ENCODE results near the gene IPO4. TPM values are rescaled to one million over a fixed set of nuclear protein-coding genes. Genes with fewer than 3 reads are reported as not detected.
A peak's percentile ranks its signal among the peaks of the same experiment; 100 is the strongest.

IPO4 gene
- total and polyA plus RNA-seq, 10 of the 15 experiments (the other 5 are each of a cell fraction or from before 2014, with no cell fraction given): 7.8 to 139 (median 37.6) TPM

- TF ChIP-seq MEF2A (IDR thresholded peaks at IDR 0.05; ENCODE audit: insufficient read depth, low read depth, low read length) (no peak), CREB1 (IDR thresholded peaks at IDR 0.05; ENCODE audit: low read depth) (no peak), POLR2AphosphoS5 (IDR thresholded peaks at IDR 0.05; ENCODE audit: low read length) (no peak), SIX5 (IDR thresholded peaks at IDR 0.05; ENCODE audit: low read depth, low read length, severe bottlenecking) (no peak), JUND (IDR thresholded peaks at IDR 0.05; ENCODE audit: low read depth, low read length) (no peak), SUZ12 (IDR thresholded peaks at IDR 0.05; ENCODE audit: unreplicated experiment) (no peak), SMC3 (IDR thresholded peaks at IDR 0.05; ENCODE audit: borderline replicate concordance, low read length) (no peak), ZNF384 (IDR thresholded peaks at IDR 0.05; ENCODE audit: borderline replicate concordance, low read depth, low read length) (no peak), NFYA (IDR thresholded peaks at IDR 0.05; ENCODE audit: borderline replicate concordance, low read depth, low read length) (no peak), SMAD1 (IDR thresholded peaks at IDR 0.05; ENCODE audit: low read depth, partially characterized antibody) (no peak), GABPA (IDR thresholded peaks at IDR 0.05; ENCODE audit: low read depth) (peak; percentile 88), TARDBP (IDR thresholded peaks at IDR 0.05; ENCODE audit: borderline replicate concordance) (no peak), RCOR1 (conservative IDR thresholded peaks at IDR 0.05; ENCODE audit: low read depth, low read length) (no peak), ZNF207 (IDR thresholded peaks at IDR 0.05; ENCODE audit: borderline replicate concordance) (peak; percentile 67; the same call in 1 of the 2 replicates), RAD21 (IDR thresholded peaks at IDR 0.05; ENCODE audit: insufficient read depth, low read depth, low read length) (no peak), CEBPZ (IDR thresholded peaks at IDR 0.05; ENCODE audit: low read depth, low read length) (no peak), E4F1 (IDR thresholded peaks at IDR 0.05; ENCODE audit: borderline replicate concordance, partially characterized antibody) (peak; percentile 69), ZNF622 (IDR thresholded peaks at IDR 0.05) (no peak), PAX8 (IDR thresholded peaks at IDR 0.05) (no peak), STAT3 (IDR thresholded peaks at IDR 0.05; ENCODE audit: low read depth, low read length) (no peak), RFX5 (IDR thresholded peaks at IDR 0.05; ENCODE audit: low read depth, low read length) (peak; percentile 79), MXI1 (IDR thresholded peaks at IDR 0.05; ENCODE audit: low read depth, low read length) (no peak; the same call in 1 of the 2 replicates), E2F4 (IDR thresholded peaks at IDR 0.05; ENCODE audit: low read depth, low read length) (no peak), EP300 (IDR thresholded peaks at IDR 0.05; ENCODE audit: borderline replicate concordance in 1 of 2, control insufficient read depth in 1 of 2, low read depth in 2 of 2, low read length in 2 of 2) (no peak)
Measured at GRCh38 chr14:24232645-24233537, 44.3 kb upstream of the IPO4 start, which contains the start of gene GMPR2 (continued).

Measured in GM12878 (cell line).